GM18511 (cell line): ENCODE results near the gene IRF2BP2.

Experiments used
- ATAC-seq: cut with Tn5 transposase; IDR thresholded peaks from one replicate; pipeline ENCODE4 v1.9.1; 2021; ENCODE audit warnings: mild to moderate bottlenecking, moderate library complexity; ENCODE audit not compliant: unreplicated experiment

IRF2BP2 gene

GRCh38 chr1:234610061-234610665, at the start of gene IRF2BP2:
Gene IRF2BP2, minus strand, starts transcription at chr1:234610178. Its CDS starts 684 bp downstream, at chr1:234609494.
- ATAC-seq, result peak; percentile 14

DNA sequence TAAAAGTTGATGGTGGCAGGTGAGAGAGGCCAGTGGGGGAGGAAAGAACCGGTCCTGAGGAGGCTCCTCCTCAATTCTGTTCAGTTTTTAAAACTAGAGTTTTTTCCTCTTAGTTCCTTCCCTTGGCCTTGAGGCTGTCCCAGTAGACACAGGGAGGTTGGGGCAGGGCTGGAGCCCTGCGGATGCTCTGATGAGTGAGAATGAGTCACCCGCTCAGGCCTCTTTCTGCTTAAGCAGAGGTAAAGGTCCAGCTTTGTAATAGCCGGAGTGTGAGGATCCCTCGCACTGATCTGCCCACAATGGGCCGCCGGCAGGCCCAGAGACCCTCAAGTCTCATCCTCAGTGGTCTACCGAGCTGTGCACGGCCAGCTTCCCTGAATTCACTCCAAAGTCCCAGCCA, 49.6 kb upstream of the IRF2BP2 start:
- no peak for ATAC-seq

- ATAC-seq, result no peak
Measured at GRCh38 chr1:234658138-234658537, 48.2 kb upstream of the IRF2BP2 start.

- ATAC-seq, result peak; percentile 63
Measured at GRCh38 chr1:234656944-234657654, 47.1 kb upstream of the IRF2BP2 start.

DNA sequence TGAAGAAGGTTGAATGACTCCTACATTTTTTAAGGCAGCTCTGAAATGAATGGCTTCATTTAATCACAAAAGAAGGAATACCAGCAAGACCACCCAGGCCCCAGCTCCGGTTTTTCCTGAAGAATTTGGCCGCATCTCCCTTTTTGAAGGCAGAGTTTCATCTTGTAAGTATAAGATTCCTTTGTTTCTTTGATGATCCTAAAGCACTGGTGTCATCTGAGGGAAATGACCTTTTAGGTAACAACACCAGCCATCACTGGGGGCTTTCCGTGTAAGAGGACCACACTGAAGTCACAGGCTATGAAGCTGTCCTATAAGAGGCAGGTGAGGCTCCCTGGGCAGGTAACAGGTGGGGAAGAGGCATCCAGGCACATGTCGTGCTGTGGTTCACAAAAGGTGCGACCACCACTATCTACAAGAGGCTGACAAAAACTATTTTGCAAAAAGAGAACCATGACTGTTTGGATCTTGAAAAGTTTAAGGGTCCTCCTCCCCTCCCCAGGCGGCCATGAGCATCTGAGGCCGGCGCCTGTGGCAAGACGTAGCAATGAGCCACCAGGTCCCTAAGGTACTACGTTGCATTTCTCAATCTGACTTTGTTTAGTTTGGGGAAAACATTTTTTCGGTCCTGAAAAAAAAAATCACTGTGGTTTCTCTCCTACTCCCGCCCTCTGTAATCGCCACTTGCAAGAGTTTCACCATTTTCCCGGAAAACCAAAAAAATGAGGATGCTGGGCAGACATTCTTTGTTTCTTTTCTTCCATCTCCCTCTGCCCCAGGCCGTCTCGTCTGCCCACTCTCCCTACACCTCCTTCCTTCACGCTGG, 46.3 kb upstream of the IRF2BP2 start:
- no peak for ATAC-seq

- no peak for ATAC-seq
Measured at GRCh38 chr1:234655328-234656069, 45.5 kb upstream of the IRF2BP2 start.

DNA sequence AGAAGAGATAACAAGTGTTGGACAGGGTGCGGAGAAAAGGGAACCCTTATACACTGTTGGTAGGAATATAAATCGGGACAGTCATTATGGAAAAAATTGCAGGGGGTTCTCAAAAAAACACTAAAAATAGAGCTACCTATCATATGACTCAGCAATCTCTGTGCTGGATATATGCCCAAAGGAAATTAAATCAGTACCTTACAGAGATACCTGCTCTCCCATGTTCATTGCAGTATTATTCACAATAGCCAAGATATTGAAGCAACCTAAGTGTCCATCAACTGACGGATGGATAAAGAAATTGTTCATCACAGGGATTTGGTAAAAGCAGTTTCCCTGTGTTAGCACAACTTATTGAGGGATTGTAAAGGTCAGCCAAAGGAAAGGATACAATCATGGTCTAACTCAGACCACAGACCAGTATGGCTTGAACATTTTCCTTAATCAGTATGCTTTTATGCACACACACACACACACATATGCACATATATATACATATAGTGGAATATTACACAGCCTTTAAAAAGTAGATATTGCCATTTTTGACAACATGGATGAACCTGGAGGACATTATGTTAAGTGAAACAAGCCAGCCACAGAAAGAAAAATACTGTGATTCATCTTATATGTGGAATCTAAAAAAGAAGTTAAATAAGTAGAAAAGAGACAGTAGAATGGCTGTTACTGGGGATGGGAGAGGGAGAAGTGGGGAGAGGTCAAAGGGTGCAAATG, 44.2 kb upstream of the IRF2BP2 start:
- no peak for ATAC-seq

- no peak for ATAC-seq
Measured at GRCh38 chr1:234649432-234650081, 39.6 kb upstream of the IRF2BP2 start.

- ATAC-seq, result no peak
Measured at GRCh38 chr1:234647758-234648157, 37.8 kb upstream of the IRF2BP2 start.

DNA sequence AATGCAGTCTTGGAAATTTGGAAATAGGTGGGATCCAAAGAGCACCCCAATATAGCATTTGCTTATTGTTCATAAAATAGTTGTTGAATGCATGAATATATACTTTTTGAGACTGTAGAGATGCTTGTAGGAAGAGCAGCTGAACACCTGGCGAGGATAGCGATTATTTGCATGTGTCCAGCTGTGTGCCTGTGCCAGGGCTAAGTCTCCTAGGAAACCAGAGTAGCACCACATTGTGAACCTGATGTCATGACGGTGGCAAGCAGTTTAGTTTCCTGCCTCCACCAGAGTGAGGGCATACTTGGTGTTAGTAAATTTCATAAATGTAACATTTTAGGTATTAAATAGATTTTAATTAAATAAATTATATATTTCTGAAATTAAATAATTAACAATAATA, 37.3 kb upstream of the IRF2BP2 start:
- no peak for ATAC-seq

DNA sequence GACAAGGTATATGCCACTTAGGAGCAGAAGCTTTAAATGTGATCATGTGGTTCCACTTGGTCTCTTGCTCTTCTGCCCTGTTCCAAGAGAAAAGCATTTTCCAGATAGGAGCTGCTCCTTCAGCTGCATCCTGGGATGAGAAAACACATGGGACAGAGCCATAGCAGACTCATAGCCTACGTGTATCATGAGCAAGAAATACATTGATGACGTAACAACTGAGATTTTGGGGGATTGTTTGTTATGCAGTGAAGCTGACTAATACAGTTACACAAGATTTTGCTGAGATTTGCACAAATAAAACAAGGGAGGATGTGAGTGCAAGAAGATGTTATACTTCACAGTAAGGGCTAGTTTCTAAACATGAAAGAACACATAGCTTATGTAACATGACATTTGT, 36.0 kb upstream of the IRF2BP2 start:
- ATAC-seq, result no peak

DNA sequence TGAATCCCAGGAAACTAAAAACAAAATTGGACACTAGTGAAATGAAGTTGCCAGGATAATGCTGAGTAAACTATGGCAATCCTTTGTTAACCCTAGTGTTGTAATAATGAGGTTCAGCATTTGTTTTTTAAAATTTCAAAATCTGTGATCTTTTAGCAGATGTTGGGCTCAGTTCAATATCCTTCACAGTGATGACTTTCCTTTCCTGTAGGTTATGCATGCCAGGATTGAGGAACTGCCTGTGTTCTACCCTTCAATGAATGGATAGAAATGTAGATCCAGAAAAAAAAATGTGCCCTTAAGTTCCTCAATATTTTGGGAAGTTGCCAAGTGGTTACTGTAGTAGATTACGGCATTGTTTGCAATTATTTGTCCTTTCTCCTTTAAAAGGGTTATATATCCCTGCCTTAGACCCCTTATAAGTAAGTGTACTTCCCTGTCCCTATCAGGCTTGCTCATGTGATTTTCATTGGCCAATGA, 35.5 kb upstream of the IRF2BP2 start:
- no peak for ATAC-seq

GRCh38 chr1:234644928-234645327, 35.0 kb upstream of the IRF2BP2 start:
- no peak for ATAC-seq

- ATAC-seq, result no peak
Measured at GRCh38 chr1:234643850-234644134, 33.8 kb upstream of the IRF2BP2 start.

DNA sequence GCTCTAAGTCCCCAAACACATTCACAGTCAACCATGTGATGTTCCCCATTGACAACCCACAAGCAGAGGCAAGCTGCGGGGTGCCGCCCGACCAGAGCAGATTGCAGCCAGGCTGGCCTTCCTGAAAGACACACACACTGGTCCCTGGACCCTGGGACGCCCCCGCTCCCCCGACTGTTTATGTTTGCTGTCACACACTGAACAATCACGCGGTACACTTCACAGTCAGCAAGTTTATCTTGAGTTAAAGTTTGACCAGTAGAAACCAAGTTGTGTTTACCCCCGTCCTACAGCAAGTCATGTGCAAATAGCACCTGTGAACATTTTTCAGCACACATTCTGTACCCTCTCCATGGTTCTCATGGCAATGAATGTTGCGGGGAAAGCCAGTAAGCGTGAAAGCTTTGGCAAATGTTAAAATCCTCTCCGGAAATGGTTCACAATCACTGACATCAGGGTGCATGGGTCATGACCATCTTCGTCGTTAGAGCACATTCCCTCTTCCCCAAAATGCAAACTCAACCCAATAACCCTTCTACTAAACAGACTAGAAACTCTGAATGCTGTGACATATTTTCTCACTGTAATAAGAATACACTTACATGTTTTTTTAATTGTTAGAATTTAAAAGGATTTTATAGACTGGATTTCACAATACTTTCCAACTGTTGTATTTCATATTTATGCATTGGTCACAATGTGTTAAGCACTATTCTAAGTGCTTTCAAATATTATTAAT, 33.3 kb upstream of the IRF2BP2 start:
- ATAC-seq, result no peak

- no peak for ATAC-seq
Measured at GRCh38 chr1:234642428-234642827, 32.5 kb upstream of the IRF2BP2 start.

DNA sequence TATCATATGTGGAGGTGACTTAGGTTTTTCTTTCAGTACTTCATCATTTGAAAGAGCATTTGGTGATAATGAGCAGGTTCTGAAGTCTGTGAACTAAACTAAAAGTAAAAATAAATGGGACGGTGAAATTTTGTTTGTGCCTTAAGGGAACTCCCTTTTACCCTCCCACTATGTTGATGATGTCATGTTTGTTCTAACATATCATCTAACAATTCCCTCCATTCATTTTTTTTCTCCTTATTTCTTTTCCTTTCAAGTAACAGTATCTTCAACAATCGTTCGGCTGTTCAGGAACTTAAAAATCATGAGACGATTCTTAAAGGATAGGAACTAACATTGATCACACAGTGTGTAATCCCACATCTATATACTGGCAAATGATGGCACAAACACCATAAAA, 30.0 kb upstream of the IRF2BP2 start:
- no peak for ATAC-seq

DNA sequence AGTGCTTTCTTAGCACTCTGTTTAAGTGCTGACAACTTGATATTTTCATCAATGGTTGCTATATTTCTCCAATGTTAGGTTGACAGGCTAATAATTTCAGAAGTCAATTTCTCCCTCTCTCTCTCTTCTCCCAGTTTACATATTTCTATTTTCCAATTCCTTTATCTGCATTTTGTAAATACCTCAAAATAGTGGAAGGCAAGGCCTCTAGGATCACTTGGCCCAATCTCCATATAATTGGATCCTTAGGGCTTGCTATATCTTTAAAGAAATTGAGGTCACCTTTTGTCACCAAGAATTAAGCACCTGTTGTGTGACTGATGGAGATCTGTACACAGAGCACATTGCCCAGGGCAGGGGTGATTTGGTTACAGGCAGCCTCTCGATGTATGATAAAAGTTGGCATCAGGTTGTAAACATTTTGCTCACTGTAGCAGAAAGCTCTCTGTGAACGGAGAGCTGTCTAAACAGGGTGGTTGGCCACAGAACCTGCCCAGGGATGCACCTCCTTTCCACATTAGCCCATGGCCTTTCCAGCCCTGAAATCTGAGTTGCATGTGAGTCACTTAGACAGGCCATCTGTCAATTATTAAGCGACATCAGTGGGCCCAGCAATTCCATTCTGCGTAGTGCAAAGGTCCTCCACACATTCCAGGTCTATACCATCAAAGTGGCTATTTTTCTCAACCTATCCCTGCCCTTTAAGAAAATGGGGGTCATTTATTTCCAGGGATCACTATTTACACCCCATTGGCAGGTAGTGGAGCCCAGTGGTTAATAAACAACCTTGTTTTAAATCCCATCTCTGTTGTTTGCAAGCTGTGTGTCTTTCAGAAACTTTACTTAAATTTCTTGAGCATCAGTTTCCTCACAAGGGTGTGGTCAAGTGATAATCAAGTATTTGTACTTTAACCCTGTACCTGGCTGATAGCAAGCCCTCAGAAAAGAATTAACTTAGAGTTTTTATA, 29.1 kb upstream of the IRF2BP2 start:
- ATAC-seq, result no peak
